Neural cell (in vitro differentiated cells): ENCODE results near the gene RNF181. TPM values are rescaled to one million over a fixed set of nuclear protein-coding genes. Genes with fewer than 3 reads are reported as not detected.

Experiments used
- H2AFZ ChIP-seq: fragments of 200-600, 300-800 bp; sonication (generic), shearing (Covaris generic); 2 replicates; pipeline ENCODE4 v1.6.0; 2014; ENCODE audit warnings: low read depth, mild to moderate bottlenecking, antibody characterized with exemption, low read length, moderate library complexity
- H3F3A ChIP-seq: fragments of 200-600 bp; shearing (Covaris generic); 2 replicates; pipeline ENCODE4 v1.6.1; 2016; ENCODE audit warnings: mild to moderate bottlenecking, moderate library complexity, mixed read lengths, antibody characterized with exemption, low read length; ENCODE audit not compliant: insufficient read depth, poor library complexity, severe bottlenecking
- H3K27ac ChIP-seq: fragments of 200-600, 300-800 bp; sonication (generic), shearing (Covaris generic); 2 replicates; pipeline ENCODE4 v1.5.1; 2014; ENCODE audit warnings: mild to moderate bottlenecking, low read length, moderate library complexity
- H3K27me3 ChIP-seq: fragments of 300-800, 200-600 bp; sonication (generic), shearing (Covaris generic); 2 replicates; pipeline ENCODE4 v1.6.0; 2014; ENCODE audit warnings: mild to moderate bottlenecking, low read depth, low read length, moderate library complexity; ENCODE audit not compliant: insufficient read depth
- H3K36me3 ChIP-seq: fragments of 300-800, 200-600 bp; sonication (generic), shearing (Covaris generic); 2 replicates; pipeline ENCODE4 v1.5.1; 2014; ENCODE audit warnings: mild to moderate bottlenecking, antibody characterized with exemption, low read length, moderate library complexity; ENCODE audit not compliant: insufficient read depth
- H3K4me2 ChIP-seq: fragments of 300-800, 200-600 bp; sonication (generic), shearing (Covaris generic); 2 replicates; pipeline ENCODE4 v1.6.0; 2014; ENCODE audit warnings: mild to moderate bottlenecking, low read length
- H3K4me3 ChIP-seq: fragments of 300-800, 200-600 bp; sonication (generic), shearing (Covaris generic); 2 replicates; pipeline ENCODE4 v1.5.1; 2014; ENCODE audit warnings: mild to moderate bottlenecking, low read length, moderate library complexity
- H3K79me2 ChIP-seq: fragments of 200-600 bp; shearing (Covaris generic); replicated peaks from 2 replicates; pipeline ENCODE4 v1.6.0; 2014; ENCODE audit warnings: mild to moderate bottlenecking, low read length, moderate library complexity; ENCODE audit not compliant: insufficient read depth
- H3K9ac ChIP-seq: fragments of 300-800, 200-600 bp; sonication (generic), shearing (Covaris generic); 2 replicates; pipeline ENCODE4 v1.6.1; 2016; ENCODE audit warnings: mild to moderate bottlenecking, low read length, mixed read lengths
- H3K9me2 ChIP-seq: fragments of 200-600 bp; shearing (Covaris generic); 2 replicates; pipeline ENCODE4 v1.6.1; 2016; ENCODE audit warnings: mild to moderate bottlenecking, low read length, mixed read lengths; ENCODE audit not compliant: insufficient read depth
- H3K9me3 ChIP-seq: fragments of 200-600, 300-800 bp; sonication (generic), shearing (Covaris generic); 2 replicates; pipeline ENCODE4 v1.6.1; 2016; ENCODE audit warnings: mild to moderate bottlenecking, mixed run types, low read length, moderate library complexity, mixed read lengths
- H4K20me1 ChIP-seq: fragments of 200-600 bp; shearing (Covaris generic); 2 replicates; pipeline ENCODE4 v1.6.1; 2016; ENCODE audit warnings: mild to moderate bottlenecking, mixed run types; ENCODE audit not compliant: insufficient read depth
- EP300 ChIP-seq: fragments of 450-650 bp; conservative IDR thresholded peaks from 2 replicates; pipeline ENCODE4 v1.6.1; 2014; ENCODE audit warnings: antibody characterized with exemption, mild to moderate bottlenecking, moderate library complexity; ENCODE audit not compliant: poor library complexity, severe bottlenecking
- EZH2 ChIP-seq: fragments of 200-600, 300-800 bp; shearing (Covaris generic), sonication (generic); IDR thresholded peaks from 2 replicates; pipeline ENCODE4 v1.6.1; 2014; ENCODE audit warnings: antibody characterized with exemption, low read length, borderline replicate concordance, mild to moderate bottlenecking; ENCODE audit not compliant: insufficient read depth, poor library complexity, severe bottlenecking
- MXI1 ChIP-seq: fragments of 450-650 bp; conservative IDR thresholded peaks from 2 replicates; pipeline ENCODE4 v1.6.1; 2014; ENCODE audit warnings: antibody characterized with exemption, mild to moderate bottlenecking; ENCODE audit not compliant: poor library complexity, severe bottlenecking
- POLR2AphosphoS5 ChIP-seq: IDR thresholded peaks from 2 replicates; pipeline ENCODE4 v1.6.1; 2012
- RAD21 ChIP-seq: fragments of 450-650 bp; conservative IDR thresholded peaks from 2 replicates; pipeline ENCODE4 v1.6.1; 2014; ENCODE audit warnings: antibody characterized with exemption, mild to moderate bottlenecking, moderate library complexity
- SMC3 ChIP-seq: fragments of 450-650 bp; conservative IDR thresholded peaks from 2 replicates; pipeline ENCODE4 v1.6.1; 2014; ENCODE audit warnings: antibody characterized with exemption, mild to moderate bottlenecking, moderate library complexity; ENCODE audit not compliant: poor library complexity
- TAF1 ChIP-seq: IDR thresholded peaks from 2 replicates; pipeline ENCODE4 v1.6.1; 2012; ENCODE audit warnings: low read depth
- polyA plus RNA-seq: library from polyadenylated mRNA; depleted of rRNA; stranded (reverse); fragments of >200 nt; gene quantifications from 2 replicates; pipeline ENCODE4 v1.2.3, GENCODE V29; 2014
- TF ChIP-seq, protein P1 (sequence below): IDR thresholded peaks from 2 replicates; pipeline ENCODE4 v1.6.1; 2012; ENCODE audit warnings: borderline replicate concordance
- TF ChIP-seq, protein P2 (sequence below): fragments of 450-650 bp; IDR thresholded peaks from 2 replicates; pipeline ENCODE4 v1.5.1; 2014; ENCODE audit warnings: antibody characterized with exemption, mild to moderate bottlenecking, moderate library complexity; ENCODE audit not compliant: poor library complexity, severe bottlenecking

The RNF181 gene
- polyA plus RNA-seq, 1 donor from 2014 or later: 330 TPM

DNA sequence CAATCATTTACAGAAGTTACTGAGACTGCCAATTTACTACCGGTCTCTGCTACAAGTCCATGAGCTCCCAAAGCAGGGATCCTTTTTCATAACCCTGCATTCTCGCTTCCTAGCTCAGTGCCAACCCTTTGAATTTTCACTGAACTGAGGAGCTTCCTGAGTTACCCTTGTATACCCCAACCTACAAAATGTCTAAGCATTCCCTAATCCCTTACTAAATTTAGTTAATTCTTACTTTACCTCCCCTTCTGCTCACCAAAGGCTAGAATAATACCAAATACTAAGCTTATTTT lies 47.0 kb upstream of the RNF181 start:
- H3K79me2 ChIP-seq: no peaks in the 10 kb centered on the region
- no peak overlapping the region for H2AFZ ChIP-seq
- H3K9ac ChIP-seq: no peak overlapping the region
- no peaks in the 10 kb centered on the region for H3F3A ChIP-seq
- no peak for TF ChIP-seq POLR2AphosphoS5
- TF ChIP-seq, protein P1, sequence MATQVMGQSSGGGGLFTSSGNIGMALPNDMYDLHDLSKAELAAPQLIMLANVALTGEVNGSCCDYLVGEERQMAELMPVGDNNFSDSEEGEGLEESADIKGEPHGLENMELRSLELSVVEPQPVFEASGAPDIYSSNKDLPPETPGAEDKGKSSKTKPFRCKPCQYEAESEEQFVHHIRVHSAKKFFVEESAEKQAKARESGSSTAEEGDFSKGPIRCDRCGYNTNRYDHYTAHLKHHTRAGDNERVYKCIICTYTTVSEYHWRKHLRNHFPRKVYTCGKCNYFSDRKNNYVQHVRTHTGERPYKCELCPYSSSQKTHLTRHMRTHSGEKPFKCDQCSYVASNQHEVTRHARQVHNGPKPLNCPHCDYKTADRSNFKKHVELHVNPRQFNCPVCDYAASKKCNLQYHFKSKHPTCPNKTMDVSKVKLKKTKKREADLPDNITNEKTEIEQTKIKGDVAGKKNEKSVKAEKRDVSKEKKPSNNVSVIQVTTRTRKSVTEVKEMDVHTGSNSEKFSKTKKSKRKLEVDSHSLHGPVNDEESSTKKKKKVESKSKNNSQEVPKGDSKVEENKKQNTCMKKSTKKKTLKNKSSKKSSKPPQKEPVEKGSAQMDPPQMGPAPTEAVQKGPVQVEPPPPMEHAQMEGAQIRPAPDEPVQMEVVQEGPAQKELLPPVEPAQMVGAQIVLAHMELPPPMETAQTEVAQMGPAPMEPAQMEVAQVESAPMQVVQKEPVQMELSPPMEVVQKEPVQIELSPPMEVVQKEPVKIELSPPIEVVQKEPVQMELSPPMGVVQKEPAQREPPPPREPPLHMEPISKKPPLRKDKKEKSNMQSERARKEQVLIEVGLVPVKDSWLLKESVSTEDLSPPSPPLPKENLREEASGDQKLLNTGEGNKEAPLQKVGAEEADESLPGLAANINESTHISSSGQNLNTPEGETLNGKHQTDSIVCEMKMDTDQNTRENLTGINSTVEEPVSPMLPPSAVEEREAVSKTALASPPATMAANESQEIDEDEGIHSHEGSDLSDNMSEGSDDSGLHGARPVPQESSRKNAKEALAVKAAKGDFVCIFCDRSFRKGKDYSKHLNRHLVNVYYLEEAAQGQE: no peak
- TF ChIP-seq SMC3: no peak
- no peak for TF ChIP-seq MXI1
- TF ChIP-seq, protein P2, sequence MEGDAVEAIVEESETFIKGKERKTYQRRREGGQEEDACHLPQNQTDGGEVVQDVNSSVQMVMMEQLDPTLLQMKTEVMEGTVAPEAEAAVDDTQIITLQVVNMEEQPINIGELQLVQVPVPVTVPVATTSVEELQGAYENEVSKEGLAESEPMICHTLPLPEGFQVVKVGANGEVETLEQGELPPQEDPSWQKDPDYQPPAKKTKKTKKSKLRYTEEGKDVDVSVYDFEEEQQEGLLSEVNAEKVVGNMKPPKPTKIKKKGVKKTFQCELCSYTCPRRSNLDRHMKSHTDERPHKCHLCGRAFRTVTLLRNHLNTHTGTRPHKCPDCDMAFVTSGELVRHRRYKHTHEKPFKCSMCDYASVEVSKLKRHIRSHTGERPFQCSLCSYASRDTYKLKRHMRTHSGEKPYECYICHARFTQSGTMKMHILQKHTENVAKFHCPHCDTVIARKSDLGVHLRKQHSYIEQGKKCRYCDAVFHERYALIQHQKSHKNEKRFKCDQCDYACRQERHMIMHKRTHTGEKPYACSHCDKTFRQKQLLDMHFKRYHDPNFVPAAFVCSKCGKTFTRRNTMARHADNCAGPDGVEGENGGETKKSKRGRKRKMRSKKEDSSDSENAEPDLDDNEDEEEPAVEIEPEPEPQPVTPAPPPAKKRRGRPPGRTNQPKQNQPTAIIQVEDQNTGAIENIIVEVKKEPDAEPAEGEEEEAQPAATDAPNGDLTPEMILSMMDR: no peak
- no peak for TF ChIP-seq EZH2
- TF ChIP-seq EP300: no peak
- no peak for TF ChIP-seq TAF1
- TF ChIP-seq RAD21: no peak
- no peak overlapping the region for H3K4me3 ChIP-seq
- no peaks in the 10 kb centered on the region for H3K27me3 ChIP-seq
- no peaks in the 10 kb centered on the region for H3K9me3 ChIP-seq
- peaks cover 5% of the 10 kb centered on the region for H3K36me3 ChIP-seq
- H3K9me2 ChIP-seq: no peaks in the 10 kb centered on the region
- H3K27ac ChIP-seq: no peak overlapping the region
- H3K4me2 ChIP-seq: no peak overlapping the region
- H4K20me1 ChIP-seq: no peaks in the 10 kb centered on the region

DNA sequence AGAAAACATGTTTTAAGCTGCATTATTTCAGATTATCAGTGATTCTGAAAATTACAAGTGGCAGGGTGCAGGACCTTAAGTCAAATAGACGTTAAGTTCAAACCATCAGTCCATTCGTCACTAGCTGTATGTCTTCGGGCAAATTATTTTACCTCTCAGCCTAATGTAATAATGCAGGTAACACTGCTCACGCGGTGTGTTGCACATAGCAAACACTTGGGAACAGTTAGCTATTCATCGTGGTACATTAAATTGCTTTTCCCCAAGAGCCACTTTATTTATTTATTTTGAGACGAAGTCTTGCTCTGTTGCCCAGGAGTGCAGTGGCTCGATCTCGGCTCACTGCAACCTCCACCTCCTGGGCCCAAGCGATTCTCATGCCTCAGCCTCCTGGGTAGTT lies 46.5 kb upstream of the RNF181 start:
- H3F3A ChIP-seq: no peaks in the 10 kb centered on the region
- H3K36me3 ChIP-seq: peaks cover 5% of the 10 kb centered on the region

DNA sequence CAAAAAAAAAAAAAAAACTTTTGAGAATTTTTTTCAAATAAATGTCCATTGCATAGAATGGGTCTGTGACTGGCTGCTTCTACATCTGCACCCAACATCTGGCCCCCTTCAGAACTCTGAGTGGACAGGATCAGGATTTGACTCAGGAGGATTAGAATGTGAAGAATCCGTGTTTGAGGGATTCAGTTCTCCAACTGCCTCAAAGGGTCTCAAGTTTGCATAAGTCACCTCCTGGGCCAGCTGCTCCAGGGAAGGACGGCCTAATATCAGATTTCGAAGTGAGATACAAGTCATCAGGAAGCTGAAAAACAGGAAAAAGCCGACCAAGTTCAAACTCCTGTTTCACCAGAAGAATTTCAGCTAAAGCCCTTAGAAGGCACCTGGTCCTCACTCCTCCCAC lies 45.7 kb upstream of the RNF181 start:
- Histone ChIP-seq H3K27me3 (no peaks in the 10 kb centered on the region), H3K4me3 (no peak overlapping the region), H3K9me2 (no peaks in the 10 kb centered on the region), H3F3A (no peaks in the 10 kb centered on the region), H3K27ac (no peak overlapping the region), H3K9ac (no peak overlapping the region), H3K9me3 (no peaks in the 10 kb centered on the region), H3K36me3 (peaks cover 3% of the 10 kb centered on the region), H4K20me1 (no peaks in the 10 kb centered on the region), H3K4me2 (no peak overlapping the region), H3K79me2 (no peaks in the 10 kb centered on the region), H2AFZ (no peak overlapping the region)
- no peak for TF ChIP-seq MXI1
- no peak for TF ChIP-seq SMC3
- TF ChIP-seq EZH2: no peak
- TF ChIP-seq, protein P1: no peak
- TF ChIP-seq, protein P2: no peak

More for the DNA sequence above, 46.5 kb upstream of the RNF181 start:
- no peak overlapping the region for H3K9ac ChIP-seq
- H3K27ac ChIP-seq: no peak overlapping the region
- TF ChIP-seq TAF1: no peak
- no peak for TF ChIP-seq RAD21
- TF ChIP-seq MXI1: no peak
- no peak for TF ChIP-seq POLR2AphosphoS5
- H4K20me1 ChIP-seq: no peaks in the 10 kb centered on the region
- no peak overlapping the region for H2AFZ ChIP-seq
- H3K9me3 ChIP-seq: no peaks in the 10 kb centered on the region
- no peaks in the 10 kb centered on the region for H3K79me2 ChIP-seq
- H3K9me2 ChIP-seq: no peaks in the 10 kb centered on the region
- H3K4me3 ChIP-seq: no peak overlapping the region
- H3K4me2 ChIP-seq: no peak overlapping the region
- H3K27me3 ChIP-seq: no peaks in the 10 kb centered on the region
